HG02642 (cell line): ENCODE data around the gene TUBG1.

Experiments
- ATAC-seq: cut with Tn5 transposase; IDR thresholded peaks from one replicate; pipeline ENCODE4 v1.9.1; 2021; ENCODE audit warnings: mild to moderate bottlenecking; ENCODE audit not compliant: unreplicated experiment, poor library complexity

TUBG1 gene

GRCh38 chr17:42609182-42609813 is at the start of gene TUBG1, which contains the start of gene RETREG3:
TSS of gene TUBG1 (plus strand) at chr17:42609683. CDS start at chr17:42609738, 55 bp downstream.
TSS of gene RETREG3 (minus strand) at chr17:42609374. CDS start at chr17:42609324, 50 bp downstream.
- peak; percentile 94 for ATAC-seq

GRCh38 chr17:42560246-42560645 is 49.2 kb upstream of the TUBG1 start:
- no peak for ATAC-seq

GRCh38 chr17:42561897-42562387 is 47.5 kb upstream of the TUBG1 start, which contains the start of gene COASY:
TSS of gene COASY (plus strand) at chr17:42562148. CDS start at chr17:42562623, 475 bp downstream.
- ATAC-seq = peak; percentile 56

GRCh38 chr17:42562388-42563142 is 46.9 kb upstream of the TUBG1 start:
- no peak for ATAC-seq

GRCh38 chr17:42563143-42563509 is 46.4 kb upstream of the TUBG1 start:
- no peak for ATAC-seq

GRCh38 chr17:42563543-42563942 is 45.9 kb upstream of the TUBG1 start:
- no peak for ATAC-seq

- no peak for ATAC-seq
These were observed 45.5 kb upstream of the TUBG1 start for GRCh38 chr17:42563950-42564349.

GRCh38 chr17:42564815-42565522 is 44.5 kb upstream of the TUBG1 start:
- ATAC-seq = no peak

GRCh38 chr17:42565523-42566214 is 43.8 kb upstream of the TUBG1 start:
- no peak for ATAC-seq

GRCh38 chr17:42566215-42566882 is 43.1 kb upstream of the TUBG1 start:
- ATAC-seq = no peak

GRCh38 chr17:42566883-42567573 is 42.5 kb upstream of the TUBG1 start, which contains the start of gene MLX:
TSS of gene MLX (plus strand) at chr17:42567100. CDS start at chr17:42567125, 25 bp downstream.
- ATAC-seq = peak; percentile 70

- no peak for ATAC-seq
These were observed 41.0 kb upstream of the TUBG1 start for GRCh38 chr17:42568341-42569111.

GRCh38 chr17:42571435-42572225 is 37.9 kb upstream of the TUBG1 start:
- no peak for ATAC-seq

GRCh38 chr17:42573095-42573494 is 36.4 kb upstream of the TUBG1 start:
- no peak for ATAC-seq

GRCh38 chr17:42574463-42574862 is 35.0 kb upstream of the TUBG1 start:
- no peak for ATAC-seq

- ATAC-seq = no peak
These were observed 32.3 kb upstream of the TUBG1 start for GRCh38 chr17:42577140-42577531.

GRCh38 chr17:42577532-42578281 is 31.8 kb upstream of the TUBG1 start, which contains the start of gene PSMC3IP:
TSS of gene PSMC3IP (minus strand) at chr17:42577729. CDS start at chr17:42577686, 43 bp downstream.
- ATAC-seq = peak; percentile 76
